Kidney (tissue), 14 donors: ENCODE results near the gene AKAP6. TPM values are rescaled to one million over a fixed set of nuclear protein-coding genes. Genes with fewer than 3 reads are reported as not detected.

ENCODE experiments used
- DNase-seq, 5 donors: peaks; one replicate each; pipeline ENCODE4 v3.0.0-alpha.2; 2013 to 2020
- FAIRE-seq: peaks from 2 replicates; lab custom pipeline; 2012; peaks lifted over from hg19 to GRCh38; lab: Jason Lieb, UNC
- H3K27ac ChIP-seq, 2 donors: one replicate each; pipeline ENCODE4 v1.7.0; 2013; ENCODE audit warnings: low read depth in 2 of 2, low read length in 2 of 2, inconsistent platforms in 1 of 2
- H3K27me3 ChIP-seq: one replicate; pipeline ENCODE4 v1.7.1; 2013; ENCODE audit warnings: low read length, inconsistent platforms; ENCODE audit not compliant: control insufficient read depth, insufficient read depth
- H3K36me3 ChIP-seq, 3 donors: one replicate each; pipeline versions ENCODE4 v1.7.0 to v1.7.1; 2013; ENCODE audit warnings: low read length in 3 of 3, control low read depth in 1 of 3, inconsistent platforms in 1 of 3; ENCODE audit not compliant: insufficient read depth in 3 of 3, control insufficient read depth in 2 of 3
- H3K4me1 ChIP-seq, 3 donors: one replicate each; pipeline versions ENCODE4 v1.7.0 to v1.7.1; 2013; ENCODE audit warnings: low read length in 3 of 3, inconsistent platforms in 1 of 3, low read depth in 1 of 3; ENCODE audit not compliant: control insufficient read depth in 2 of 3, insufficient read depth in 2 of 3
- H3K4me3 ChIP-seq, 3 donors: one replicate each; pipeline versions ENCODE4 v1.7.0 to v1.8.1; 2013; ENCODE audit warnings: low read length in 3 of 3, control low read depth in 1 of 3, inconsistent platforms in 1 of 3
- H3K9ac ChIP-seq, 3 donors: one replicate each; pipeline versions ENCODE4 v1.7.0 to v1.7.1; 2013; ENCODE audit warnings: low read length in 3 of 3, control low read depth in 1 of 3, inconsistent platforms in 1 of 3
- H3K9me3 ChIP-seq, 3 donors: one replicate each; pipeline versions ENCODE4 v1.7.0 to v1.7.1; 2013; ENCODE audit warnings: low read length in 3 of 3, control low read depth in 1 of 3, inconsistent platforms in 1 of 3; ENCODE audit not compliant: control insufficient read depth in 2 of 3, insufficient read depth in 1 of 3
- intact Hi-C: fragments of 100-400 bp; cut with DNase I; formaldehyde crosslinking; loops from one replicate; pipeline ENCODE4 v1.11.1; 2022
- polyA plus RNA-seq: library from polyadenylated mRNA; stranded (reverse); fragments of 350-450 nt; fragmentation: Illumina TruSeq; extraction: RNeasy Lipid Tissue Mini Kit (QIAGEN cat#74804); gene quantifications from one replicate; pipeline ENCODE4 v1.2.3, GENCODE V29; 2014; ENCODE audit warnings: low read depth, low replicate concordance; ENCODE audit not compliant: insufficient read depth
- total RNA-seq: library from RNA; stranded (reverse); fragmentation: NEBNext Ultra II Directional; extraction: Animal tissue kit (Norgen Biotek cat#: 25700); gene quantifications from one replicate; pipeline ENCODE4 v1.2.1, GENCODE V29; 2021
- TF ChIP-seq, protein P1 (sequence below): IDR thresholded peaks from 3 replicates; pipeline ENCODE4 v1.5.1; 2012; ENCODE audit warnings: mild to moderate bottlenecking, moderate library complexity, borderline replicate concordance; ENCODE audit not compliant: insufficient read depth; ENCODE audit errors: extremely low read depth
- donor health status: control.
- donor health status: control.
- donor health status: control.
- donor health status: control.
- donor health status: control.
- donor health status: DM: yes; HTN: yes; CAD: no.
- donor health status: Normal renal cell carcinoma (clear cell type).

Gene AKAP6
- total and polyA plus RNA-seq, 2 donors from 2014 or later: 0.92 to 10.5 TPM

DNA sequence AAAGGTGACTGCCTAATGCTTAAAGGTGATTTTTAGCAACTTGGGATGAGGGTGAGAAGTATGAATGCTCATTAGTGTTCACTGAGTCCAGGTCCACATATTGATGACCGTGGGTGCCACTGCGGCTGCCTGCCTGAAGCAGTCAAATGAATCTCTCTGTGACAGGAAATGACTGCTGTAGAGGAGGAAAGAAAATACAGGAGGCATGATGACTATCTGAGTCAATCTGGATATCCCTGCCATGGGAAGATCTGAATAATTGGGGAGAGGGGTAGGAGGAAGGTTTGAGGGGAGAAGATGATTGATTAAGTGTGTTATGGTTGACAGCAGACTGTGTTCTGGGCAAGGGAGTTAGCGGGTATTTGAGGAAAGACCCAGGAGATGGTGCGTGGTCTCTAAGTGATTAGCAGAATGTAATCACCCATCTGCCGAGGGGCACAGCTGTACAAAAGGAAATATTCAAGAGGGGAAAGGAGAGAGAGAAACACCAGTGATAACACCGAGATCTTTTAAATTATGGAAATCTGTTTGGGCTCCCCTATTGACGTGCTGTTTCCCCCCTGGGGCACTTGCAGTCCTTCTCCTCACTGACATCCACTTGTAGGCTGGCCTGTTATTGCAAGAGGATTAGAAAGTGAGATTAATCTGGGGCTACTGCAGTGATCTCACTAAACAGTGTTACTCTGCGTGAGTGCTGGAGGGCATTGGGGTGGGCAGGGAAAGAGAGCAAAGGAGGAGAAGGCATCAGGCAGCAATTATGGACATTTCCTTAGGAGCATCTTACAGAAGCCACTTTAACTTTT is 97.7 kb downstream of the AKAP6 start:
- H3K9ac ChIP-seq: no peak overlapping the region
- H3K4me3 ChIP-seq: no peak overlapping the region
- no peak for FAIRE-seq
- no peaks in the 10 kb centered on the region for H3K27me3 ChIP-seq
- no peaks in the 10 kb centered on the region for H3K36me3 ChIP-seq
- intact Hi-C loops: no loop called here
- H3K27ac ChIP-seq: no peak overlapping the region
- no peak for DNase-seq
- no peaks in the 10 kb centered on the region for H3K4me1 ChIP-seq
- H3K9me3 ChIP-seq: no peaks in the 10 kb centered on the region
- TF ChIP-seq, protein P1, sequence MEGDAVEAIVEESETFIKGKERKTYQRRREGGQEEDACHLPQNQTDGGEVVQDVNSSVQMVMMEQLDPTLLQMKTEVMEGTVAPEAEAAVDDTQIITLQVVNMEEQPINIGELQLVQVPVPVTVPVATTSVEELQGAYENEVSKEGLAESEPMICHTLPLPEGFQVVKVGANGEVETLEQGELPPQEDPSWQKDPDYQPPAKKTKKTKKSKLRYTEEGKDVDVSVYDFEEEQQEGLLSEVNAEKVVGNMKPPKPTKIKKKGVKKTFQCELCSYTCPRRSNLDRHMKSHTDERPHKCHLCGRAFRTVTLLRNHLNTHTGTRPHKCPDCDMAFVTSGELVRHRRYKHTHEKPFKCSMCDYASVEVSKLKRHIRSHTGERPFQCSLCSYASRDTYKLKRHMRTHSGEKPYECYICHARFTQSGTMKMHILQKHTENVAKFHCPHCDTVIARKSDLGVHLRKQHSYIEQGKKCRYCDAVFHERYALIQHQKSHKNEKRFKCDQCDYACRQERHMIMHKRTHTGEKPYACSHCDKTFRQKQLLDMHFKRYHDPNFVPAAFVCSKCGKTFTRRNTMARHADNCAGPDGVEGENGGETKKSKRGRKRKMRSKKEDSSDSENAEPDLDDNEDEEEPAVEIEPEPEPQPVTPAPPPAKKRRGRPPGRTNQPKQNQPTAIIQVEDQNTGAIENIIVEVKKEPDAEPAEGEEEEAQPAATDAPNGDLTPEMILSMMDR: no peak

DNA sequence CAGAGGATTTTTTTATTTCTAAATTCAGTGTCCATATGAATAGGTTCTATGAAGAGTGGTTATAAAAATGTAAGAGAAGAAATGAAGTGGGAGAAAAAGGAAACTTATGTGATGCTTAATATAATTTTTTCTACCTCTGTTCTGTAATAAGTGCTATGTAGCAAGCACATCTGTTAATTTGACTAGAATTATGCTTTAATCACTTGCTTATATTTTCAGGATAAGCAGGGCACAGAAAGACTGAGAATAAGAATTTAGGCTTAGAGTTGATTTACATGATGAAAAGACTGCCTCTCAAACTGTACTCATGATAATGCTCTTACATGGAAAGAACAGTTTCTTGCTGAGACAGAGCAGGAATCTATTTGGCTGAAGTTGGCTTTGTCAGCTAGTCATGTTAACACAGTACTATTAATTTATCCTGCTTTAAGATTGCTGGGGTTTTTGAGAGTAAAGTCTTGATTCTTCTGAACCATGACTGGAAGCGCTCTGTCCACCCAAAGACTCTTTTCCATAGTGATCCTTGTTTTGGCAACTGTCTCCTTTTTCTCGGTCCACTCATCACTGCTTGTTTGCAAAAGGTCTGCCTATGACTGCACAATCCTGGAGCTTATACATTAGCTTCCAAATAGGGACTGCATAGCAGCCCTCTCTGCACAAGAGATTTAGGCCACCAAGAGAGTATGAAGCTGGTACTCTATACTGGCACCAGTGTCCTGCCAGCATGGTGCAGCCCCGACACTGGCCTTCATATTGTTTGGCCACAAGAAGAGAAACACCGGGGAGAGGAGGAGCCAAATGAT is 98.8 kb downstream of the AKAP6 start:
- TF ChIP-seq, protein P1: no peak
- Histone ChIP-seq H3K9me3 (no peaks in the 10 kb centered on the region), H3K9ac (no peak overlapping the region), H3K27ac (no peak overlapping the region), H3K4me1 (no peaks in the 10 kb centered on the region), H3K36me3 (no peaks in the 10 kb centered on the region), H3K27me3 (no peaks in the 10 kb centered on the region), H3K4me3 (no peak overlapping the region)
- DNase-seq (no peak), FAIRE-seq (no peak)
- intact Hi-C loops: no loop called here

GRCh38 chr14:32428875-32429274 is 99.8 kb downstream of the AKAP6 start:
- intact Hi-C loops: no loop called here
- Histone ChIP-seq H3K9ac (no peak overlapping the region), H3K36me3 (no peaks in the 10 kb centered on the region), H3K9me3 (no peaks in the 10 kb centered on the region), H3K27ac (no peak overlapping the region), H3K27me3 (no peaks in the 10 kb centered on the region), H3K4me3 (no peak overlapping the region), H3K4me1 (no peaks in the 10 kb centered on the region)
- no peak for DNase-seq
- FAIRE-seq: no peak
- TF ChIP-seq, protein P1: no peak
